HEK293 (cell line): ENCODE results near the gene KCNK4.
A peak's percentile ranks its signal among the peaks of the same experiment; 100 is the strongest.

Experiments
- CTCF ChIA-PET: fragments of 350-600 bp; formaldehyde crosslinking; extraction: SDS; loops from one replicate; lab custom pipeline; 2021; ENCODE audit warnings: antibody characterized with exemption; lab: Yijun Ruan, JAX
- POLR2A ChIA-PET: fragments of 300-600 bp; formaldehyde crosslinking; extraction: SDS; loops from one replicate; lab custom pipeline; 2020; ENCODE audit warnings: antibody characterized with exemption, inconsistent platforms; lab: Yijun Ruan, JAX
- H3K27ac ChIP-seq: fragments of 200-500 bp; sonication (Bioruptor generic); 2 replicates; pipeline ENCODE4 v1.5.1; 2014; ENCODE audit warnings: low read depth, low read length, control low read depth, inconsistent platforms; ENCODE audit errors: extremely low read depth
- H3K36me3 ChIP-seq, 2 experiments: fragments of 200-500 bp in 1 of 2; sonication (Bioruptor generic) in 1 of 2; 1 replicate in 1 of 2; 2 replicates in 1 of 2; pipeline ENCODE4 v1.5.1; 2014 to 2017; ENCODE audit warnings: inconsistent platforms in 2 of 2, low read length in 2 of 2; ENCODE audit not compliant: control insufficient read depth in 2 of 2, insufficient read depth in 1 of 2
- H3K4me1 ChIP-seq: fragments of 200-500 bp; sonication (Bioruptor generic); 2 replicates; pipeline ENCODE4 v1.5.1; 2014; ENCODE audit warnings: mild to moderate bottlenecking, low read length, inconsistent platforms; ENCODE audit not compliant: control insufficient read depth, insufficient read depth
- H3K4me3 ChIP-seq: 2 replicates; pipeline ENCODE4 v1.5.1; 2011; ENCODE audit warnings: low read depth, mild to moderate bottlenecking, control low read depth, low read length, moderate library complexity
- H3K9me3 ChIP-seq: fragments of 200-500 bp; sonication (Bioruptor generic); 2 replicates; pipeline ENCODE4 v1.5.1; 2014; ENCODE audit warnings: low read depth, low read length, inconsistent platforms; ENCODE audit not compliant: control insufficient read depth, insufficient read depth
- ATF2 ChIP-seq: fragments of 450-650 bp; formaldehyde crosslinking; IDR thresholded peaks from 2 replicates; pipeline ENCODE4 v1.5.1; 2016; ENCODE audit warnings: missing biosample characterization, missing genetic modification characterization, low read depth
- KLF10 ChIP-seq: fragments of 450-650 bp; IDR thresholded peaks from 2 replicates; pipeline ENCODE4 v1.5.1; 2018; ENCODE audit warnings: missing biosample characterization, mild to moderate bottlenecking, missing genetic modification characterization
- KLF8 ChIP-seq: fragments of 450-650 bp; formaldehyde crosslinking; IDR thresholded peaks from 2 replicates; pipeline ENCODE4 v1.5.1; 2016; ENCODE audit warnings: missing biosample characterization, missing genetic modification characterization
- KLF9 ChIP-seq: fragments of 450-650 bp; formaldehyde crosslinking; IDR thresholded peaks from 2 replicates; pipeline ENCODE4 v1.5.1; 2016; ENCODE audit warnings: missing biosample characterization, missing genetic modification characterization, low read depth
- PBX3 ChIP-seq: sonication (generic); formaldehyde crosslinking; IDR thresholded peaks from 2 replicates; pipeline ENCODE4 v1.8.1; 2022; ENCODE audit warnings: mild to moderate bottlenecking, moderate library complexity, missing genetic modification reagents
- SETDB1 ChIP-seq: IDR thresholded peaks from one replicate; pipeline ENCODE4 v1.6.1; 2017; ENCODE audit warnings: mild to moderate bottlenecking, low read length, moderate library complexity, mixed read lengths; ENCODE audit not compliant: insufficient read length
- SP3 ChIP-seq: fragments of 450-650 bp; formaldehyde crosslinking; IDR thresholded peaks from 2 replicates; pipeline ENCODE4 v1.5.1; 2016; ENCODE audit warnings: missing biosample characterization, missing genetic modification characterization
- ZEB2 ChIP-seq: fragments of 450-650 bp; formaldehyde crosslinking; IDR thresholded peaks from 2 replicates; pipeline ENCODE4 v1.5.1; 2016; ENCODE audit warnings: missing biosample characterization, missing genetic modification characterization
- ZNF132 ChIP-seq: fragments of 450-650 bp; formaldehyde crosslinking; IDR thresholded peaks from 2 replicates; pipeline ENCODE4 v1.5.1; 2017; ENCODE audit warnings: missing biosample characterization, missing genetic modification characterization, borderline replicate concordance
- ZNF335 ChIP-seq: fragments of 450-650 bp; formaldehyde crosslinking; conservative IDR thresholded peaks from 2 replicates; pipeline ENCODE4 v1.5.1; 2016; ENCODE audit warnings: missing biosample characterization, missing genetic modification characterization
- ZNF350 ChIP-seq: fragments of 450-650 bp; formaldehyde crosslinking; IDR thresholded peaks from 2 replicates; pipeline ENCODE4 v1.5.0; 2017; ENCODE audit warnings: missing biosample characterization, mild to moderate bottlenecking, missing genetic modification characterization
- ZNF416 ChIP-seq: fragments of 450-650 bp; formaldehyde crosslinking; IDR thresholded peaks from 2 replicates; pipeline ENCODE4 v1.5.1; 2016; ENCODE audit warnings: missing biosample characterization, missing genetic modification characterization
- ZNF423 ChIP-seq: fragments of 450-650 bp; formaldehyde crosslinking; IDR thresholded peaks from 2 replicates; pipeline ENCODE4 v1.5.1; 2016; ENCODE audit warnings: missing biosample characterization, missing genetic modification characterization
- ZNF610 ChIP-seq: fragments of 450-650 bp; formaldehyde crosslinking; IDR thresholded peaks from 2 replicates; pipeline ENCODE4 v1.5.1; 2016; ENCODE audit warnings: missing biosample characterization, missing genetic modification characterization, borderline replicate concordance
- ZNF626 ChIP-seq: fragments of 450-650 bp; sonication (Bioruptor Pico); formaldehyde crosslinking; IDR thresholded peaks from 2 replicates; pipeline ENCODE4 v1.5.1; 2018; ENCODE audit warnings: missing biosample characterization, missing genetic modification characterization, inconsistent platforms
- ZNF692 ChIP-seq: fragments of 450-650 bp; formaldehyde crosslinking; IDR thresholded peaks from 2 replicates; pipeline ENCODE4 v1.5.1; 2016; ENCODE audit warnings: missing biosample characterization, missing genetic modification characterization
- TF ChIP-seq, protein P1 (sequence below): fragments of 450-650 bp; formaldehyde crosslinking; conservative IDR thresholded peaks from 2 replicates; pipeline ENCODE4 v1.5.1; 2016; ENCODE audit warnings: low read depth, missing biosample characterization, missing genetic modification characterization
- TF ChIP-seq, protein P2 (sequence below): fragments of 450-650 bp; formaldehyde crosslinking; IDR thresholded peaks from 2 replicates; pipeline ENCODE4 v1.5.1; 2016; ENCODE audit warnings: missing biosample characterization, missing genetic modification characterization
- TF ChIP-seq, protein P3 (sequence below): fragments of 450-650 bp; formaldehyde crosslinking; conservative IDR thresholded peaks from 2 replicates; pipeline ENCODE4 v1.5.1; 2016; ENCODE audit warnings: low read depth, missing biosample characterization, missing genetic modification characterization

The KCNK4 gene

DNA sequence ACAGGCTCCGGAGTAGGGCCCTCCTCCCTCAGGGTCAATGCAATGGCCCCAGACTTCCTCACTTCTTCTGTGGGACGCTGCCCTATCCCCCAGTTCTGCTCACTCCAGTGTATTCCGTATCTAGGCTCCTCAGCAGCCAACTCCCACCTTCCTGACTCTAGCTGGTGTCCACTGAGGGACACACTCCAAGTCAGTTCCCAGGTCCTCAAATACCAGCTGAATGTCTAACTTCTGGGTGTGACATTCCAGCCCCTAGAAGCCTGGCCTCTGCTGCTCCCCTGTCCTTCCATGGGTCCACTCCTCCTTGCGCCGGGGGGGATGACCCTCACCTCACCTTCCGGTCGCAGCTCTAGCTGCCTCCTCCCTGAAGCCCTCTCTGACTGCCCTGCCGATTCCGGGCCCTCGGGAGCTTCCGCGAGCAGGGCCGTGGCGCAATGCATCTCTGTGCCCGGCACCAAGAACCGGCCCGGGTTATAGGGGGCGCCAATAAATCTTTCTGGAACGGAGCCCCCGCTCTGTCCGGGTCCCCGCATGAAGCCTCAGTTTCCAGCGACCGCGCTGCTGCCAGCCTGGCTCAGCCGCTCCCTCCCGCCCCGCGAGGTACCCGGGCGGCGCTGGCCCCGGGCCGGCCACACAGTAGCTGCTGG, 22.1 kb upstream of the KCNK4 start (continued):
- TF ChIP-seq, protein P1, sequence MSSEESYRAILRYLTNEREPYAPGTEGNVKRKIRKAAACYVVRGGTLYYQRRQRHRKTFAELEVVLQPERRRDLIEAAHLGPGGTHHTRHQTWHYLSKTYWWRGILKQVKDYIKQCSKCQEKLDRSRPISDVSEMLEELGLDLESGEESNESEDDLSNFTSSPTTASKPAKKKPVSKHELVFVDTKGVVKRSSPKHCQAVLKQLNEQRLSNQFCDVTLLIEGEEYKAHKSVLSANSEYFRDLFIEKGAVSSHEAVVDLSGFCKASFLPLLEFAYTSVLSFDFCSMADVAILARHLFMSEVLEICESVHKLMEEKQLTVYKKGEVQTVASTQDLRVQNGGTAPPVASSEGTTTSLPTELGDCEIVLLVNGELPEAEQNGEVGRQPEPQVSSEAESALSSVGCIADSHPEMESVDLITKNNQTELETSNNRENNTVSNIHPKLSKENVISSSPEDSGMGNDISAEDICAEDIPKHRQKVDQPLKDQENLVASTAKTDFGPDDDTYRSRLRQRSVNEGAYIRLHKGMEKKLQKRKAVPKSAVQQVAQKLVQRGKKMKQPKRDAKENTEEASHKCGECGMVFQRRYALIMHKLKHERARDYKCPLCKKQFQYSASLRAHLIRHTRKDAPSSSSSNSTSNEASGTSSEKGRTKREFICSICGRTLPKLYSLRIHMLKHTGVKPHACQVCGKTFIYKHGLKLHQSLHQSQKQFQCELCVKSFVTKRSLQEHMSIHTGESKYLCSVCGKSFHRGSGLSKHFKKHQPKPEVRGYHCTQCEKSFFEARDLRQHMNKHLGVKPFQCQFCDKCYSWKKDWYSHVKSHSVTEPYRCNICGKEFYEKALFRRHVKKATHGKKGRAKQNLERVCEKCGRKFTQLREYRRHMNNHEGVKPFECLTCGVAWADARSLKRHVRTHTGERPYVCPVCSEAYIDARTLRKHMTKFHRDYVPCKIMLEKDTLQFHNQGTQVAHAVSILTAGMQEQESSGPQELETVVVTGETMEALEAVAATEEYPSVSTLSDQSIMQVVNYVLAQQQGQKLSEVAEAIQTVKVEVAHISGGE: 0 out of 2 replicates have a peak, but pooled peaks have one; percentile 11
- TF ChIP-seq ZNF350 (tag by site-specific recombination) (no peak), ZNF132 (tag by site-specific recombination) (no peak), KLF8 (tag by site-specific recombination) (peak; percentile 20; the same call in 1 of the 2 replicates), ZNF610 (no peak)

- ChIA-PET POLR2A (interaction anchor here (0.8 to 7.0 kb wide), 12 partner anchors 12 to 85 kb away, joined by 3 to 96 read pairs (median 12); partner anchors contain the start of genes BAD, ESRRA, FKBP2 and GPR137), CTCF (interaction anchor here (0.6 to 6.8 kb wide), 14 partner anchors 18 to 422 kb away, joined by 3 to 81 read pairs (median 4); partner anchors contain the start of genes CATSPERZ, ESRRA, NUDT22 and PLCB3)
- Histone ChIP-seq H3K27ac (peak overlapping the region; percentile 83), H3K9me3 (no peaks in the 10 kb centered on the region), H3K36me3 (peaks cover 0 to 26% of the 10 kb centered on the region in 2 experiments; a peak in 1 of 3 replicates), H3K4me3 (peak overlapping the region; percentile 70), H3K4me1 (0 out of 2 replicates have a peak, but pooled peaks cover 2% of the 10 kb centered on the region)
- TF ChIP-seq, protein P2, sequence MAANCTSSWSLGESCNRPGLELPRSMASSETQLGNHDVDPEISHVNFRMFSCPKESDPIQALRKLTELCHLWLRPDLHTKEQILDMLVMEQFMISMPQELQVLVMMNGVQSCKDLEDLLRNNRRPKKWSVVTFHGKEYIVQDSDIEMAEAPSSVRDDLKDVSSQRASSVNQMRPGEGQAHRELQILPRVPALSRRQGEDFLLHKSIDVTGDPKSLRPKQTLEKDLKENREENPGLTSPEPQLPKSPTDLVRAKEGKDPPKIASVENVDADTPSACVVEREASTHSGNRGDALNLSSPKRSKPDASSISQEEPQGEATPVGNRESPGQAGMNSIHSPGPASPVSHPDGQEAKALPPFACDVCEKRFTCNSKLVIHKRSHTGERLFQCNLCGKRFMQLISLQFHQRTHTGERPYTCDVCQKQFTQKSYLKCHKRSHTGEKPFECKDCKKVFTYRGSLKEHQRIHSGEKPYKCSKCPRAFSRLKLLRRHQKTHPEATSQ (tag by site-specific recombination): no peak
- no peak for TF ChIP-seq ZNF626 (tag by site-specific recombination)
- TF ChIP-seq, protein P3, sequence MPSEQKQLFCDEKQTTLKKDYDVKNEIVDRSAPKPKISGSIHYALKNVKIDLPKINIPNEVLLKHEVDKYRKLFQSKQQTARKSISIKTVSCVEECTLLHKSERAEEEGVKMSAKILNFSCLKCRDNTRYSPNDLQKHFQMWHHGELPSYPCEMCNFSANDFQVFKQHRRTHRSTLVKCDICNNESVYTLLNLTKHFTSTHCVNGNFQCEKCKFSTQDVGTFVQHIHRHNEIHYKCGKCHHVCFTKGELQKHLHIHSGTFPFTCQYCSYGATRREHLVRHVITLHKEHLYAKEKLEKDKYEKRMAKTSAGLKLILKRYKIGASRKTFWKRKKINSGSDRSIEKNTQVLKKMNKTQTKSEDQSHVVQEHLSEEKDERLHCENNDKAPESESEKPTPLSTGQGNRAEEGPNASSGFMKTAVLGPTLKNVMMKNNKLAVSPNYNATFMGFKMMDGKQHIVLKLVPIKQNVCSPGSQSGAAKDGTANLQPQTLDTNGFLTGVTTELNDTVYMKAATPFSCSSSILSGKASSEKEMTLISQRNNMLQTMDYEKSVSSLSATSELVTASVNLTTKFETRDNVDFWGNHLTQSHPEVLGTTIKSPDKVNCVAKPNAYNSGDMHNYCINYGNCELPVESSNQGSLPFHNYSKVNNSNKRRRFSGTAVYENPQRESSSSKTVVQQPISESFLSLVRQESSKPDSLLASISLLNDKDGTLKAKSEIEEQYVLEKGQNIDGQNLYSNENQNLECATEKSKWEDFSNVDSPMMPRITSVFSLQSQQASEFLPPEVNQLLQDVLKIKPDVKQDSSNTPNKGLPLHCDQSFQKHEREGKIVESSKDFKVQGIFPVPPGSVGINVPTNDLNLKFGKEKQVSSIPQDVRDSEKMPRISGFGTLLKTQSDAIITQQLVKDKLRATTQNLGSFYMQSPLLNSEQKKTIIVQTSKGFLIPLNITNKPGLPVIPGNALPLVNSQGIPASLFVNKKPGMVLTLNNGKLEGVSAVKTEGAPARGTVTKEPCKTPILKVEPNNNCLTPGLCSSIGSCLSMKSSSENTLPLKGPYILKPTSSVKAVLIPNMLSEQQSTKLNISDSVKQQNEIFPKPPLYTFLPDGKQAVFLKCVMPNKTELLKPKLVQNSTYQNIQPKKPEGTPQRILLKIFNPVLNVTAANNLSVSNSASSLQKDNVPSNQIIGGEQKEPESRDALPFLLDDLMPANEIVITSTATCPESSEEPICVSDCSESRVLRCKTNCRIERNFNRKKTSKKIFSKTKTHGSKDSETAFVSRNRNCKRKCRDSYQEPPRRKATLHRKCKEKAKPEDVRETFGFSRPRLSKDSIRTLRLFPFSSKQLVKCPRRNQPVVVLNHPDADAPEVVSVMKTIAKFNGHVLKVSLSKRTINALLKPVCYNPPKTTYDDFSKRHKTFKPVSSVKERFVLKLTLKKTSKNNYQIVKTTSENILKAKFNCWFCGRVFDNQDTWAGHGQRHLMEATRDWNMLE (tag by site-specific recombination): peak; percentile 98
- no peak for TF ChIP-seq ZNF692 (tag by site-specific recombination)
- peak; percentile 79 for TF ChIP-seq ZNF335 (tag by site-specific recombination)
- peak; percentile 100 for TF ChIP-seq SP3 (tag by site-specific recombination)
- TF ChIP-seq ZNF416 (tag by site-specific recombination): no peak
- TF ChIP-seq PBX3 (CRISPR knock-in tag): 0 out of 2 replicates have a peak, but pooled peaks have one; percentile 34
- TF ChIP-seq SETDB1: no peak
- peak; percentile 84 for TF ChIP-seq ZEB2 (tag by site-specific recombination)
- TF ChIP-seq KLF9 (tag by site-specific recombination): peak; percentile 64
- TF ChIP-seq KLF10: peak; percentile 74
- no peak for TF ChIP-seq ZNF423 (tag by site-specific recombination)
- TF ChIP-seq ATF2: peak; percentile 57; the same call in 1 of the 2 replicates
These were observed 21.4 kb upstream of the KCNK4 start for GRCh38 chr11:64269540-64270220.
